Activated CD4-positive, alpha-beta T cell treated with anti-CD3 and anti-CD28 coated beads, Interleukin-2, Interleukin-4, amounts not matched to agents 100 ng/mL and 50 ng/mL, durations not matched to agents 16 hours and 8 hours (primary cell): Measurements from ENCODE around the gene P2RY1.
"Not testable (repeated sequence)": the region's sequence is repeated elsewhere in the genome, so short reads cannot be mapped to it uniquely, and the experiment has no call there.

ENCODE experiments used
- DNase-seq: peaks from one replicate; pipeline ENCODE4 v3.0.0-alpha.2; 2020; ENCODE audit warnings: low spot score

P2RY1 gene

DNA sequence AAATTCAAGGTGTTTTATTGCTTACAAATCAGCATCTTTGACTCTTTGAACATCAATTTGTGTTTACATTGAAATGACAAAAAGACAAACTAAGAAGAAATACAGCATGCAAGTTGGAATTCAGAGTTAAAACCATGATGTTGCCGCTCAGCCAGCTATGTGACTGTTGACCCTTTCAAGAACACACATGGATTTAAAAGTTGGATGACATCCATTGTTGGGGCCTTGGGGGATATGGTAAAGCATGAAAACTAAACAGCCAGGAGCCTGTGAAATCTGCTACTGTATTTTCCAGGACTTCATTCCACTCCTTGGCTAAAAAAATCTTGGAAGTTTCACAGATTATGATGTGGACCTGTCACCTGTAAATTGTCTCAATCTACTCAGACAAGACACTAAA is 4.6 kb downstream of the P2RY1 start:
- no peak for DNase-seq

DNA sequence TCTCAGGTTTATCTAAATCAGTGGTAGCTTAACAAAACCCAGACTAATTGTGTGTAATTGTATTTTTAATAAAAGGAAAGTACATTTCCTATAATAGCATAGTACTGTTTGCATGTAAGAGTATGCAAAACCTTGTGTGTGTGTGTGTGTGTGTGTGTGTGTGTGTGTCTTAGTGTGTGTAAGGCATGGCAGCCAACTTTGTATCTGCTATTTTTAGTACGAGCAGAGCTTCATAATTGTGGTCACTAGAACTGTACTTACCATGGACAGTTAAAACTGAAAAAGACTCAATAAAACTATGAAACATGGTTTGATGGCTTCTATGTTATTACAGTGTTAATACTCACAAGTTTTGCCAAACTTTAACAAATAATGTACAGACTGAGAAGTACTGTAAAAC is 6.2 kb downstream of the P2RY1 start:
- no peak for DNase-seq

DNA sequence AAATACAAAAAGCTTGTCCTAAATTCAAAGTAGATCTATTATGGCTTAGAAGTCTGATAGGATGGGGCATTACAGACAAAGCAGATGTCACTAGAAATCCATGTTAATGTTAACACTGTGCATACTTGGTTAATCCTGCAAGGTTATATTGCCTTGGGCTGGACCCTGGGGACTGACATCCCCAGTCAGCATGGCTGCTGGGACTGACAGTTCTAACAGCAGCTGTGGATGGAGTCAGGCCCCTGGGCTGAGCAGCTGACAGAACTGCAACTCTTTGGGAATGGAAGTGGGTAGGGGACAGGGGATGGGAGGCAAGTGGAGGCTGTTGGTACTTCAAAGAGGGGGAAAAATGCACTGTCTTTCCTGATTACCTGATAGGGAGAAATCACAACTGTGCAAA is 7.5 kb downstream of the P2RY1 start:
- DNase-seq = no peak

DNA sequence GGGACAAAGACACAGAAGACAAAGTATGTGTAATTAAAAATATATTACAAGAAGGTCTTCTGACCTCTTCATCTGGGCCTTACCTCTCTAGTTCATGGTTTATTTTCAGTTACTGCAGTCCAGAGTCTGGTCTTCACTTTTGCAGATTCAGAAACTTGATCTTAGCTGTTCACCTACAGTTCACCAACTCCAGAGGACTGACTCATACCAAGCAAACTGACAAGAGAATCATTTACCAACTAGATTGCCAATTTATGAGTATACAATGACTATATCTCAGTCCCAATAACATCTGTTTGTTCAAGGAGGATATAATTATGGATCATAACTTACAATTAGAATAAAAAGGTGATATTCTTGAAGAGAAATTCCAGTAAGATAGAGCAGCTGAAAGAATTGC is 9.0 kb downstream of the P2RY1 start:
- no peak for DNase-seq

DNA sequence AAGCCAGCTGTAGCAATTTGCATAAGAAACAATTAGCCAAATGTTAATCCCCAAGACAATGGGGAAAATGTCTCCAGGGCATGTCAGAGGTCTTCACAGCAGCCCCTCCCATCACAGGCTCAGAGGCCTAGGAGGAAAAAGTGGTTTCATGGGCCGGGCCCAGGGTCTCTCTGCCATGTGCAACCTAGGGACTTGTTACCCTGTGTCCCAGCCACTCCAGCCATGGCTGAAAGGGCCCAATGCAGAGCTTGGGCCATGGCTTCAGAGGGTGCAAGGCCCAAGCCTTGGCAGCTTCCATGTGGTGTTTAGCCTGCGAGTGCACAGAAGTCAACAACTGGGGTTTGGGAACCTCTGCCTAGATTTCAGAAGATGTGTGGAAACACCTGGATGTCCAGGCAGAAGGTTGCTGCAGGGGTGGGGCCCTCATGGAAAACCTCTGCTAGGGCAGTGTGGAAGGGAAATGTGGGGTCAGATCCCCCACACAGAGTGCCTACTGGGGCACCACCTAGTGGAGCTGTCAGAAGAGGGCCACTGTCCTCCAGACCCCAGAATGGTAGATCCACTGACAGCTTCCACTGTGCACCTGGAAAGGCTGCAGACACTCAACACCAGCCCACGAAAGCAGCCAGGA is 11.8 kb downstream of the P2RY1 start:
- not testable (repeated sequence) for DNase-seq

DNA sequence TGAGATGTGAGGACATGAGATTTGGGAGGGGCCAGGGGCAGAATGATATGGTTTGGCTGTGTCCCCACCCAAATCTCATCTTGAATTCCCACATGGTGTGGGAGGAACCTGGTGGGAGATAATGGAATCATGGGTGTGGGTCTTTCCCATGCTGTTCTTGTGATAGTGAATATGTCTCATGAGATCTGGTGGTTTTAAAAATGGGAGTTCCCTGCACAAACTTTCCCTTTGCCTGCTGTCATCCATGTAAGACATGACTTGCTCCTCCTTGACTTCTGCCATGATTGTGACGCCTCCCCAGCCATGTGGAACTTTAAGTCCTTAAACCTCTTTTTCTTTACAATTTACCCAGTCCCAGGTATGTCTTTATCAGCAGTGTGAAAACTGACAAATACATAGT is 12.7 kb downstream of the P2RY1 start:
- not testable (repeated sequence) for DNase-seq

DNA sequence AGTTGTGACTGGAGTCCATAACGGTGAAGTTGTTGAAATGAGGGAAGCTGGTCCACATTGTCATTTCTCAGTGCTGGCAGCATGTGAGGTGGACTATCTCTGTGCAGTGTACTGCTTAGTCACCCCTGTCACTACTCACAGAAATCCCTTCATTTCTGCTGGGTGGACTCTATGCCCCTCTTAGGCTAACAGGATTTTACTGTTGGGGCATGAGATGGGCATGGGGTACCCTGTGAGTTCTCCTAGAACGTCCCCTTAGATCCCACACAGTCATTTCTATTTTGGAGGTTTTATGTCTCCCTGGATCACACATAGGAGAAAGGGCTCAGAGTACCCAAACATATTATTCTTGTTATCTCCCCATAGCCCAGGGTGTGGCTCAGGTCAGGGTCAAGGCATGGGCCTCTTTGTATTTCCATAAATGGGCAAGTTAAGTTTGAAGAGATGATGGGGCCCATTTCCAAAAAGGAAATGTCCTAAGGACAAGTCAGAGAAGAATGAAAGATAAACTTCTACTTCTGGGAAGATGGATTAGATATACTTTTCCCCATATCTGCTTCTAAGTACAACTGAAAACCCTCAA is 15.2 kb downstream of the P2RY1 start:
- DNase-seq = no peak

DNA sequence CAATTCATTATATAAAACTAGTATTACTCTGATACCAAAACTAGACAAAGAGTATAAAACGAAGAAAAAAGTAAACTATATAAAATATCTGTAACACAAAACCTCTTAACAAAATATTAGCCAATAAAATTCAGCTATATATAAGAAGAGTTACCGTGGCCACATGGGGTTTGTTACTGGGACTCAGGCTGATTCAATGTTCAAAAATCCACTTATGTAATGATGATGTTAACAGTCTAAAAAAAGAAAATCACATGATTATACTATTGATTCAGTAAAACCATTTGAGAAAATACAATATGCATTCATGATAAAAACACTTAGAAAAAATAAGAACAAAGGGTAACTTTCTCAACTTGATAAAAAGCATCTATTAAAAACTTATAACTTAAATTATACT is 18.3 kb downstream of the P2RY1 start:
- no peak for DNase-seq

DNA sequence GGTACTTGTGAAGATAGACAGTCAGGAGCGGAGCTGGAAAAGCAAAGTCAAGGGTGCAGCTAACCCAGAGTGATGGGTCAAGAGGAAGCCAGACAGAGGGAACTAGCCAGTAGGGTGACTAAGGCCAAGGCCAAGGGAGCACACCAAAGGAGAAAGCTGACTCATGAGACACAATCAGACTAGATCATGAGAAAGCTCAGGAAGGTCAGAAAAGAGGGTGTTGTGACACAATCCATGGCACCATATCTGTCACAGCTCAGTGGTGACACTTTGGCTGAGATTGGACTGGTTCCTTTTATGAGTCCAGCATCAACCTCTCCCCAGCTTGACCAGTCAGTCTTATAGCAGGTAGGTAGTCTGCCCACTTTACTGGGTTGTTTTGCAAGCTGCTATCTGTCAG is 22.2 kb downstream of the P2RY1 start:
- DNase-seq = no peak

DNA sequence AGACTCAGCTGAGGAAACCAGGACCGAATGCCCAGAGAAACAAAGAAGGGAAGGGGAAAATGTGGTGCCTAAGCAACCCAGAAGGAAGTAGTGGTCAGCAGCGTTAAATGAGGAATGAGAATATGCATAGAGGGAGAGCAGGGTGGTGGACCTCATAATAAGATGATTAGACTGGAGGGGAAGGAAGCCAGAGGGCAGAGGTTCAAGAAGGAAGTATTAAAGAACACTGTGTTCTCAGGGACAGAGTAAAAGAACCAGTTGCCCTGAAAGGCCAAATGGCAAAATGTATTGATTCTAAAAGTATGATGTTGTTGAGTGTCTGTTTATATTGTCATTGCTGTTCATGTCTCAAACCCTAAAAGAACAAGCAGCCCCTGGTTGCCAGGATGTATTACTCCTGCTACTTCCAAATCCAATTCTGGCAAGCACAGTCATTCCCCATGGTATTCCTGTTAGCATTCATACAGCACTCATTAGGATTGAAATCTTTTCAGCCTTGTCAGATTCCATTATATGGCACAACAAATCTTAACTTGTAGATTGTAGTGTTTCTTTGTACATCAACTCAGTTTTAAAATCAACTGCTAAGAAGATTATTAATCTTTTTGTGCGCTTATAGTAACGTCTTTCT is 23.4 kb downstream of the P2RY1 start:
- DNase-seq = no peak

DNA sequence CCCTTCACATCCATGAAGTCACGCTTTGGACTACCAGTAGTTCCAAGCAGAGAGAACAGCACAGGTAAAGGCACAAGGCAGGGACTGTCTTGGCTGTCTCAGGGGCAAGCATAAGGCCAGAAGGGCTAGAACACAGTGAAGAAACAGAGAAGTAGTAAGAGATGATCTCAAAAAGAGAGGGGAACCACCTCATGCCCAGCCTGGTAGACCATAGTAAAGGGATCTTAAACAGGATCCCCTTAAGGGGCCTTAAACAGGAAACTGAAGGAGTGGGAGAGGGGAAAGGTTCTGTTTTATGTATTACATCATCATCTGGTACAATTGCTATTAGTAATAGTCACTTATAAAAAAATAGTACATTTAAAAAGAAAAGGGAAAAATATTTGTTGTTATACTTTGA is 25.8 kb downstream of the P2RY1 start:
- DNase-seq = no peak

DNA sequence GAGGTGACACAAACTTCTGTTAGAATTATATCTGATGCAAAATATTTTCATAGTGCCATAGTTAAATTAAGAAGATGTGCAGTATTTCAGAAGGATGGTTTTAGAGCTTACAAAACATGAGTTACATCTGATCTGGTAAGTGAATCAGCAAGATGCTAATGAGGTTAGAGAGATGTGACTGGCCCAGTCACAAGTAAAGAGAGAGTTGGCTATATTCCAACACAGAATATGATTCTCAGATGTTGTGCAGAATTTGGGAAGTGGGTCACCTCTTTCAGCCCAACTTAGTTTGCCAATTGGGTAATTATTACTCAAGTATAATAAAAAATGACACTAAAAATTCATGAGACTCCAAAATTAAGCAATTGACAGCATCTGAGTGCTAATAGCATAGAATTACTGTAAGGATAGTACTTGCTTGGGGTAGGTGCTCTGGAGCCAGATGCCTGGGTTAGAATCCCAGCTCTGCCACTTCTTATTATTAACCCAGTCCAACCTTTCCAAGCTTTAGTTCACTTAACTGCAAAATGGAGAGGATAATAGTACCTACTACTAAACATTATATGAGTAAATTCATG is 30.8 kb downstream of the P2RY1 start:
- no peak for DNase-seq

DNA sequence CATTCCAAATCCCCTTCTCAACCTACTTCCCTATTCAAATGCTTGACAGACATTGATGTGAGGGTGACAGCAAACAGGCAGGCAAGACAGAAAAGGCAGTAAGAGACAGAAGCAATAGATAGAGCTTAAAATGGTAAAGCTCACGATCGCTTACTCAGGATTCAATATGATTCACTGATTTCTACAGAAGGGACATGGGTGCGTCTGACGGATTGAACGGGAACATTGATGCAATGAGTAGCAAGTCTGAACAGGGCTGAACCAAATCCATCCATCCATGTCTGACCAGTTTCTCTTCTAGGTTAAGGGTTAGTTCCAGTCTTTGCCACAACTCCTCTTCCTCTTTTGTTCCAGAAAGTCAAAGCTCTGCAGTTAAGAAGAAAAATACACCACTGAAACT is 35.1 kb downstream of the P2RY1 start:
- DNase-seq = no peak

DNA sequence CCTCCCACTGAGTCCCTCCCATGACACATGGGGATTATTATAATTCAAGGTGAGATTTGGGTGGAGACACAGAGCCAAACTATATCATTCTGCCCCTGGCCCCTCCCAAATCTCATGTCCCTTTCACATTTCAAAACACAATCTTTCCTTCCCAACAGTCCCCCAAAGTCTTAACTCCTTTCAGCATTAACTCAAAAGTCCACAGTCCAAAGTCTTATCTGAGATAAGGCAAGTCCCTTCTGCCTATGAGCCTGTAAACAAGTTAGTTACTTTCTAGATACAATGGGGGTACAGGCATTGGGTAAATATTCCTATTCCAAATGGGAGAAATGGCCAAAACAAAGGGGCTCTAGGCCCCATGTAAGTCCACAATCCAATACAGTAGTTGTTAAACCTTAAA is 38.4 kb downstream of the P2RY1 start:
- not testable (repeated sequence) for DNase-seq

DNA sequence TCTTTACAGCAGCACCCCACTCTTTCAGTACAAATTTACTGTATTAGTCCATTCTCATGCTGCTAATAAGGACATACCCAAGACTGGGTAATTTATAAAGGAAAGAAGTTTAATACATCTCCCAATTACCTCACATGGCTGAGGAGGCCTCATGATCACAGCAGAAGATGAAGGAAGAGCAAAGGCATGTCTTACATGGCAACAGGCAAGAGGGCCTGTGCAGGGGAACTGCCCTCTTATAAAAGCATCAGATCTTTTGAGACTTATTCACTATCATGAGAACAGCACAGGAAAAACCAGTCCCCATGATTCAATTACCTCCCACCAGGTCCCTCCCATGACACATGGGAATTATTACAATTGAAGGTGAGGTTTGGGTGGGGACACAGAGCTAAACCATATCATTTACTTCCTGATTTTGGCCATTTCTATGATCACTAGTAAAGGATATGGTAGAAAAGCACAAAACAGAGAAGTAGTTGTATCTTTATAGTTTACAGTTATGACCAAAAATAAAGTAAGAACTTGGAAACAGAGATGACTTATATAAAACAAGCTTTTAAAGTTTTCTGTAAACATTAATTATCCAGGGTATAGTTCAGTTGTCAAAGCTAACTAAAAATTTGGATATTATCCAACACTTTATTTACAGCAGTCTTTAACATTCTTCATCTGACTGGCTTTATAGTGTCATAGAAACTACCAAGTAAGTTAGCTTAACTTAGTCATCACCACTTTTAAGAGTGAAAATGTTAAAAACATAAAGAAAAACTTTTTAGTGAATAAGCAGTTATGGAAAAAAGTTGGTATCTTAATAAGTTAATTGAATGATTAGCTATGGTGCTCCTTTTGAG is 40.2 kb downstream of the P2RY1 start:
- no peak for DNase-seq

DNA sequence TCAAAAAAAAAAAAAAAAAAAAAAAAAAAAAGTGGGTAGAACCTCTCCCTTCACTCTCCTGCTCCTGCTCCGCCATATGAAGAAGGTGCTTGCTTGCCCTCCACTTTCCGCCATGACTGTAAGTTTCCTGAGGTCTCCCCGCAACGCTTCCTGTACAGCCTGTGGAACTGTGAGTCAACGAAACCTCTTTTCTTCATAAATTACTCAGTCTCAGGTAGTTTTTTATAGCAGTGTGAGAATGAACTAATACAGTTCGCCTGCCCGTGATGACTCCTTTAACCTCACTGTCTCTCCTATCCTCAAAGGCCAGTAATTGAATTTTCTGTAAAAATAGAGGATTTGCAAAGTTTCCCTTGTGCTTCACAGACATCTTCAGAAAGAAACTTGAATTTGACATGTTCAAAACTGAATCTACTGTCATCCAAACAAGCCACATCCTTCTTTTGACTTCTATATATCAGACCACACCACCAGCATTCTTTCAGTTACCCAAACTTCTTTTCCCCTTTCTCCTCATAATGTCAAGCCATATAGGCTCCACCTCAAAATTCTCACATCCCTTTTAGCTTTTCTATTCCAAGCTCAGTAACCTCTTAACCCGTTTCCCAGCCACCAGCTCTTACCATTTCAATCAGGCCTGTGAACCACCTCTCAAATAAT is 44.3 kb downstream of the P2RY1 start:
- DNase-seq = no peak

DNA sequence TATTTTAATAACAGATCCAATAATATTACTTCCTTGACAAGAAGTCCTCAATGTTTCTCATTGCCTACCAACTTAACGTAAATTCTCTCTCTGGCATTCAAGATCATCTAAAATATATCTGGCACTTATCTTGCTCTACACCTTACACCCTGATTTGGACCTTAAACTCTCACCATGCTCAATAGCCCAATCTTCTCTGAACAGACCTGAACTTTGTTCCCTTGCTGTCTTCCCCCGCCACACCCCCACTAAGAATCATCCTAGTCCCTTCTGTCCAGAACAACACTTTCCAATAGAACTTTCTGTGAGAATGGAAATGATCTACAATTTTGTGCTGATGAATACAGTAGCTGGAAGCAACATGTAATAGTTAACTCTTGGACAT is 44.9 kb downstream of the P2RY1 start:
- DNase-seq = no peak

DNA sequence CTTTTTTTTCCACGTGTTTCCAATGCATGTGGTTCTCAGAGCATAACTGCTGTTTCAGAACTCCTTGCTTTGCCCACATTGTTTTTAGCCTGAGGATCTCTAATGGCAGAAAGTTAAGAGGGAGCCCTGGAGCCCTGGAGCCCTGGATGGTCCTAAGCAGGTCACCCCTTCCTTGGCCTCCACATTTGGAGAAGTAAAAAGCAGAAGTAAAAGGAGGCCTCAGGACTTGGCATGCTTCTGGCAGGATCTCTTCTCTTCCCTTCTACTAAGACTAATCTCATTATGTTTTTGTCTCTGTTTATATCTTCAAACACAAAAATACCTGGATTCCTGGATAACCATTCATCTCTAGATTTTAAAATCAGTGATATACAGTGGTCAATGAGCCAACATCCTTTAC is 50.1 kb downstream of the P2RY1 start:
- DNase-seq = no peak
